ENCODE measurements around the gene SLC2A1.

SLC2A1 gene

DNA sequence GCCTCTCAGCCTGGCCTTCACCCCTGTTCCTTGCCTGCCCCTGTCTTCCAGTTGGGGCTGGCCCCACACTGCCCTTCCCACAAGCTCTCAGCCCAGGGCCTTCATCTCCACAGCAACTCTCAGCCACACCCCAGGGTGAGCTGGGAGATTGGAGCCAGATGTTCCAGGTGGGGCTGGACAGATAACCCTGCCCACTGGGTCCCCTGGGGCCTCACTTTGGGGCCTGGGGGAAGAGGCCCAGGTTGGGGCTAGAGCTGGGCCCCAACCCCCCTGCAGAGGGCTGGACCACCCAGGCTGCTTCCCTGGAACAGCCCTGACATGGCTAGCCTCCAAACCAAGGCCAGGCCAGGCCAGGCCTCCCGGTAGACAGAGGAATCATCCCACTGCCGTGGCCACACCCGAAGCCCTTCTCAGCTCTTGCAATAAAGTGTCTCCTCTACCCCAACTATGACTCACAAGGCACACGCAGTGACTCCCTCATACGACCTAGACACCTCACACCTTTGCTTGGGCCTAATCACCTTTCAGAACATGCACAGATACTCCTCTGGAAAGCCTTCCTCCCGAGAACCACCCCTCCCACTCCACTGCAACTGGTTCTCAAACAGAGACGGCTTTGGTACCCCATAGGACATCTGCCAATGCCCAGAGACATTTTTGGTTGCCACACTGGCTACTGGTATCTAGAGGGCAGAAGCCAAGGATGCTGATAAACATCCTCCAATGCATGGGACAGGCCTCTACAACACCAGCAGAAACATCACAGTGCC, 22.2 kb downstream of the SLC2A1 start:
- H3K4me3 ChIP-seq (ENCODE audit: low read depth, low read length): no peak overlapping the region
- no peak for DNase-seq (ENCODE audit: low read depth)

GRCh38 chr1:42935971-42936308, 22.7 kb downstream of the SLC2A1 start:
- no peak for DNase-seq (ENCODE audit: low read depth)
- no peak overlapping the region for H3K4me3 ChIP-seq (ENCODE audit: low read depth, low read length)
- TF ChIP-seq, protein P1, sequence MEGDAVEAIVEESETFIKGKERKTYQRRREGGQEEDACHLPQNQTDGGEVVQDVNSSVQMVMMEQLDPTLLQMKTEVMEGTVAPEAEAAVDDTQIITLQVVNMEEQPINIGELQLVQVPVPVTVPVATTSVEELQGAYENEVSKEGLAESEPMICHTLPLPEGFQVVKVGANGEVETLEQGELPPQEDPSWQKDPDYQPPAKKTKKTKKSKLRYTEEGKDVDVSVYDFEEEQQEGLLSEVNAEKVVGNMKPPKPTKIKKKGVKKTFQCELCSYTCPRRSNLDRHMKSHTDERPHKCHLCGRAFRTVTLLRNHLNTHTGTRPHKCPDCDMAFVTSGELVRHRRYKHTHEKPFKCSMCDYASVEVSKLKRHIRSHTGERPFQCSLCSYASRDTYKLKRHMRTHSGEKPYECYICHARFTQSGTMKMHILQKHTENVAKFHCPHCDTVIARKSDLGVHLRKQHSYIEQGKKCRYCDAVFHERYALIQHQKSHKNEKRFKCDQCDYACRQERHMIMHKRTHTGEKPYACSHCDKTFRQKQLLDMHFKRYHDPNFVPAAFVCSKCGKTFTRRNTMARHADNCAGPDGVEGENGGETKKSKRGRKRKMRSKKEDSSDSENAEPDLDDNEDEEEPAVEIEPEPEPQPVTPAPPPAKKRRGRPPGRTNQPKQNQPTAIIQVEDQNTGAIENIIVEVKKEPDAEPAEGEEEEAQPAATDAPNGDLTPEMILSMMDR (IDR thresholded peaks at IDR 0.05; ENCODE audit: control insufficient read depth, extremely low read depth, insufficient read depth): no peak

More for the DNA sequence above, 22.2 kb downstream of the SLC2A1 start:
- TF ChIP-seq, protein P1 (IDR thresholded peaks at IDR 0.05; ENCODE audit: control insufficient read depth, extremely low read depth, insufficient read depth): no peak

GRCh38 chr1:42935313-42935895, 23.3 kb downstream of the SLC2A1 start:
- H3K4me3 ChIP-seq (ENCODE audit: low read depth, low read length): no peak overlapping the region
- DNase-seq (ENCODE audit: low read depth): no peak
- TF ChIP-seq, protein P1 (IDR thresholded peaks at IDR 0.05; ENCODE audit: control insufficient read depth, extremely low read depth, insufficient read depth): no peak

- H3K4me3 ChIP-seq (ENCODE audit: low read depth, low read length): no peak overlapping the region
- TF ChIP-seq, protein P1 (IDR thresholded peaks at IDR 0.05; ENCODE audit: control insufficient read depth, extremely low read depth, insufficient read depth): no peak
- no peak for DNase-seq (ENCODE audit: low read depth)
These were observed 23.9 kb downstream of the SLC2A1 start for GRCh38 chr1:42934541-42935312.

- no peak overlapping the region for H3K4me3 ChIP-seq (ENCODE audit: low read depth, low read length)
- DNase-seq (ENCODE audit: low read depth): no peak
- TF ChIP-seq, protein P1 (IDR thresholded peaks at IDR 0.05; ENCODE audit: control insufficient read depth, extremely low read depth, insufficient read depth): no peak
These were observed 24.8 kb downstream of the SLC2A1 start for GRCh38 chr1:42933610-42934491.

DNA sequence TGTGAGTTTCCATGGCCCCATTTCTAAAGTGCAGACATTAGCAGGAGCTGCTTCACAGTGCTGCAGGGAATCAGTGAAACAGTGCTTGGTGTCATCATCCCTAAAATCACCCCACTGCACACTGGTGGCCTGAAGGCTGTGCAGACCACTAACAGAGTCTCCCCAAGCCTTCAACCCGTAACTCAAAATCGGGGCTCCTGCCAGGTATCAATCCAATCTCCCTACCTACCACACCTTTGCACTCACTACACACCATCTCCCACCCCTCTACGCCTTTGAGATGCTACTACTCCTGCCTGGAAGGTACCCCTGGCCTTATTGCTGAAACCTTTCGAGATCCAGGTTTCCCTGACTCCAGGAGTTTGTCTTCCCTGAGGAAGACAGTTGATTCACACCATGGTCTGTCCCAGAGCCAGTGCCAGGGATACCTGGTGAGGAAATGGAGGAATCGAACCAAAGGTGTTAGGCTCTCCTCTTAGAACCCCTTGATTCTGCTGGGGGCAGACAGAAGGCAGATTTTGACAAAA, 25.5 kb downstream of the SLC2A1 start:
- DNase-seq (ENCODE audit: low read depth): no peak
- TF ChIP-seq, protein P1 (IDR thresholded peaks at IDR 0.05; ENCODE audit: control insufficient read depth, extremely low read depth, insufficient read depth): no peak
- H3K4me3 ChIP-seq (ENCODE audit: low read depth, low read length): no peak overlapping the region
